CD4-positive, alpha-beta T cell treated with Interleukin-4 for 4 hours (primary cell): ENCODE data around the gene NHERF1.

Experiments
- DNase-seq: peaks from one replicate; pipeline ENCODE4 v3.0.0-alpha.2; 2020

The NHERF1 gene

DNA sequence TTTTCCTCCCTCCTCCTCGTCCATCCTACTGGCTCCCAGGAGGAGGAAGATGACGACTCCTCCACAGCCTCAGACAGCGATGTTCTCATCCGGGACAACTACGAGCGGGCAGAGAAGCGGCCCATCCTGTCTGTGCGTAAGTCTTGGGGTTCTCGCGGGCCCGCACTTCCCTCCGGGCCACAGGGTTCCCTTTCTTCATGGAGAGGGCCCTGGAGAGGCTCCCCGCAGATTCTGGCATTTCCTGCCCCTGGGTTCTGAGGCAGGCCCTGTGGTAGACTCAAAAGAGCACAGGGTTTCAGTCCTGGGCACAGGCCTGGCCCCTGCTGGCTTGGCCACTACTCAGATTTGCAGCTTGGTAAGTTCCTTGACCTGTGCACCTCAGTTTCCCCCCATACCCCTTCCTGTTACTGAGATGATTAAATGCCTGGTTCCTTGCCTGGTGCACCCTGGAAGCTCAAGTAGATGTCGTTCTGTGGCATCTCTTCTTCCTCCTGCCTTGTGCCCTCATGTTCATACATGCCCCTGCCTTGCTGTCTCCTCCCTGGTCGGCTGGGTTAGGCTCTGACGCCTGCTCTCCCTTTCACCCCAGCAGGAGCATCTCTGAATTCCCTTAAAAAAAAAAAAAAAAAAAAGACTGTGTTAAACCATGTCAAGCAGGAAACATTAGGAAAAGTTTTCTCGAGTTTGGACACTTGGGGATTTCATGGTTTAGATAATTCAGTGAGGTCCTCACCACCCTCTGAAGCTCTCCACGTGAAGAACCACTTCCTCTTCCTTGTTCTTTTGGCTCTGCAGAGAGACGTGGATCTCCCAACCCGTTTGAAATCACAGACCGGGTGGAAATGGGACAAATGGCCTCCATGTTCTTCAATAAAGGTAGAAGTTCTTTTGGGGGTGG, 42.0 kb downstream of the NHERF1 start:
- no peak for DNase-seq

DNA sequence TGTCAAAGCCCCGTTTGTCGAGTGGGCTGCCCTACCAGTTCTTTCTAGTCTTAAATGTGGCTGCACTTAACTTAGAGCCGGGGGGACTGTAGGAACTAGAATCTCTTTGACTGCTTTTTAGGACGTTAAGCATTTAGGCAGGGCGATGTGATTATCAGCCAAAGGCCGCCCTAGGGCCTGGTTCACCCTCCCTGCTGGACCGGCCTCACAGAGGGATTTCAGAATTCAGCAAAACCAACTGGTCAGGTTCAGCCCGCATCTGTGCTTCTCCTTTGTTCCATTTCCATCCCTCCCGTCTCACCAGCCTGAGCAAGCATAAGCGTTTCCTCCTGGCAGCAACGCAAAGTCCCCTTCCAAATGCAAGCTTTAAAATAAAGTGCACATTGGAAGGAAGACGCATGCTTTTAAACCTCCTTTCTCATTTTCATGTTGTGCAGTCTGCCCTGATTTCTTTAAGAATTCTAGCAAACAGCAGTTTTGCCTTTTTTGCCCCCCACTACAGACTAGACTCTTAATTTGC, 44.2 kb downstream of the NHERF1 start:
- DNase-seq: no peak

DNA sequence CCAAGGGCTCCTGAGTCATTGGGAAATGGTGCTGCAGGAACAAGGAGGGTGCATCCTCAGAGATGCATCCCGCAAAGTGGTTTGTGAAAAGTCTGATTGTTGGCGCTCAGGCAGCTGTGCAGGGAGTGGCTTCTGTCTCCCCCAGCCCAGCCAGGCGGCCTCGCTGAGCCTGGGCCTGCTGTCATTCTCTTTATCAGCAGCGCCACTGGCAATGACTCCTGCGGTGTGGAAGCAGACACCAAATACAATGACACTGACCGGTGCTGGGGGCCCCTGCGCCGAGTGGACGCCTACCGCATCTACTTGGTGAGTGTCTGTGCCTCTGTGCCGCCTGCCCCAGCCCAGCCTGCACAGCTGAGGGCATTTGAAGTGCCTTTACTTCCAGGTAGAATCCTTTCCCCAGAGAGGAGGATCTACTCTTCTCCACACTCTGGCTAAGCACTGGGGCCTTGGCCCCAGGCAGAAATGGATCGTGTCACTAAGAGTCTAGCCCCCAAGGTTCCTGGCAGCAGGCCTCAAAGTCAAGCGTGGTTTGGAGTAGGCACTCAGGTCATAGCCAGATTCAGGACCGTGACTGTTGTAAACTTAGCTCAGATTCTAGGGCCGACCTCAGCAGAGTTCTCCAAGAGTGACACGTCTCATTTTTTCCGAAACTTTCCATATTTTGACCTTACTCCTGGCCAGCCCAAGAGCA, 47.0 kb downstream of the NHERF1 start:
- no peak for DNase-seq

DNA sequence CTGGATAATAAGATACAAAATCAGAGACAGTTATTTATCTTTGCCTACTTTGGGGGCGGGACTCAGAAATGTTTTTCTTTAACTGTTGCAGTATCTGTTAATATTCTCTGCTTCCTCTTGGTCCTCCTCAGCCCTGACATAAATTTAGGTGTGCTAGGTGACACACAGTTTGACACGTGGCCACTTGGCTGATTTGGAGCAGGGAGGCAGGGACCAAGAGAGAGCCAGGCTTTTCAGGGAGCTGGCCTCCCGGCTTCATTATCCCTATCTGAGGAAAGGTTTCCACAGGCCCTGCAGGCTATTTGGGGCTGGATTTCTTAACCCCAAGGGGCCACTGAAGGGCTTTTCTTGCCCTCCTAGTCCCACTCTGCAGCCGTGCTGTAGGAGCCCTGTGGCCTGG, 47.8 kb downstream of the NHERF1 start:
- DNase-seq: no peak

DNA sequence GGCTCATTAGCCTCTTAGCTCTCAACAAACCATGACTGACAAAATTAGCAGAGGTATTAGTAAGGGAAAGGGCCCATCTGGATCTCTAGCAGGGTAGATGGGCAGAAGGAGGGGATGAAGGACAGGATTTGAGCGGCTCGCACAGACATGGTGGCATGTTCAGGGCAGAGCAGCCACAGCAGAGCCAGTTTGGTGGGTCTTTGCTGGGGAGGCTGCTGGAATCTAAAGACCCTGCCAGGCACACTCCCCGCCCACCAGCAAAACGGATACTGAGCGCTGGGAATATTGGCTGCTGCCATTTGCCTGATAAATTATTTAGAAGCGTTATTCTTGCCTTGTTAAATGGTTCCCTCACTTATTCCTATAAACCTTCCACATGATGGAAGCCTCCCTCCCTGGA, 48.4 kb downstream of the NHERF1 start:
- DNase-seq: no peak

DNA sequence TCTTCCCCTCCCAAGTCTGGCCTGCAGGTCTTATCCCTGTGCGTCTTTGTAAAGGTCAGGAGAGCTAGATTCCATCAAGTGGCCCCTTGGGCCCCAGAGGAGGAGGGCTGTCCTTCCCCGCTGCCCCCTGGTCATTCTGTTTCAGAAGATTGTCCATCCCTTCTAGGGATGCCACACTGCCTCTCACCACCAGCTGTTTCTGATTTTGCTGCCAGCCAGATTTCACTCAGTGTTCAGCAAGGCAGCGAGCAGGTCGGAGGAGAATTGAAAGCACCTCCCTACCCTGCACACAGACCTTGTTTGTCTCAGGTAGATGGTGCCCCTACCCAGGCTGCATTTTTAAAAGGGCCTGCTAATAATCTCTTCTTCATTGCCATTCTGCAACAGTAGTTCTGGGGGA, 49.4 kb downstream of the NHERF1 start:
- no peak for DNase-seq

DNA sequence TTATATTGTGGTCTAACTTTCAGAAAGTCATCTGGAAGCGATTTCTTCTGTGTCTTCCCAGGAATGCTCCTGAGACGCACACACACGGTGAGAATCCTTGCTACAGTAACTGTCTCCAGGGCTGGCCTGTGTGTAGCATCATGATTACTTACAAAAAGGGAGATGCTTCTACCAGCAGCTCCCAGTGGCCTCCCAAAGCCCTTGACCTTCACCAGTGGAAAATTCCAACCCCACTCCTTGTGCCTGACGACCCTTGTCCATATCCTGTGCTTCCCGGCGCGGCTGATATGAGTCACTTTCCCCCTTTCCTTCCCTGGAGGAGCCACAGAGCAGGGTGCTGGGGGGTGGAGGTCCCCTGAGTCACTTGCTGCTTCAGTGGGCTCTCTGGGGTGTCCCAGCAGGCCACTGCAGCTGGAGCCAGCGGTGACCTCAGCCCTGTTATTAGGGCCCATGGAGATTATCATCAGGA, 49.8 kb downstream of the NHERF1 start:
- DNase-seq: no peak

DNA sequence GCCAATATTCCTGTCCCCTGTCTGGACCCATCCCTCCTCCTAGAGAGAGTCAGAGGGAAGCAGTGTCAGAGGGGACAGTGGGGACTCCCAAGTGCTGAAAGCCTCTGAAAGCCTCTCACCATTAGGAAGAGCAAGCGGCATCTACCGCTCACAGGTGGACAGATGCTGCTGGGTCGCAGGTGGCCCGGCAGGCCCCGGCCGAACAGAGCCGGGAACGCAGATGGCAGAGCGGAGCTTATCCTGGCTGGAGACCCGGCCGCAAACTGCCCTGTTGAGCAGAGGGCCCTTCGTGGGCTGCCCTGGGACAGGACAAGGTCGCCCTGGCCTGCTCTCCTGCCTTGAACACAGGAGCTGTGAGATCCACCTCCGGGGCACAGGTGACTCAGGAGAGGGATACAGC, 50.7 kb downstream of the NHERF1 start:
- no peak for DNase-seq

DNA sequence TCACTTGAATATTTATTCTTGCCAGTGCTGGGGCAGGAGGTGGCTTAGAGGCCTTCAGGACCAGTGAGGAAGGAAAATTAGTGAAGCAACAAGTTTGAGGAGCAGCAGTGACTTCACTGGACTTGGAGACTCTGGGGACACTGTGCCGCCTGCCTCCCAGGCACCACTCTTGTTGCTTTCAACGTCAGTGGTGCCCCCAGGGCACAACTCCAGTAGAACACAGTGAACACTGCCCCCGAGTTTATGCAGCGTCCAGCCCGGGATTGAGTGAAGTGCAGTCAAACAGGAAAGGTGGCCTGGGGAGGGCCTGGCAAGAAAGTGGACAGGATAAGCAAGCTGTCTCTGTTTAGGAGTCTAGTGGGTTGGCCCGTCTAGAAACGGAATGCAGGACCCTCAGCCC, 52.1 kb downstream of the NHERF1 start:
- no peak for DNase-seq

DNA sequence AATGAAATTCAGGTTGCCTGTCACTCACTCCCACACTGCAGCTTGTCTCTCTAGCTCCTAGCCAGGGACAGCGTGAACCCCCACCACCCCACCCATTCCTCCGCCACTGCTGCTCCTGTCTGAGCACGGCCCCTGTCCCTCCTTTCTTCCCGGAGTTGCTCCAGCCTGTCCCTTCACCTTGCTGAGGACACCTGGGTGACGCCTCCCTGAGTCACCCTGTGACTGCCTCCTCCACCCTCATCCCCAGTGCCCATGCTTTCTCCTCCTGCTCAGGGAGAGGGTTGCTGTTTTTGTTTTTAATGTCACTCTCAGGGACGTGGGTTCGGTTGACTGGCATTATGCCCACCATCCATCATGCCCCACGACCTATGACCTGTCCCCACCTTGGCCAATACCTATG, 53.5 kb downstream of the NHERF1 start:
- DNase-seq: no peak

DNA sequence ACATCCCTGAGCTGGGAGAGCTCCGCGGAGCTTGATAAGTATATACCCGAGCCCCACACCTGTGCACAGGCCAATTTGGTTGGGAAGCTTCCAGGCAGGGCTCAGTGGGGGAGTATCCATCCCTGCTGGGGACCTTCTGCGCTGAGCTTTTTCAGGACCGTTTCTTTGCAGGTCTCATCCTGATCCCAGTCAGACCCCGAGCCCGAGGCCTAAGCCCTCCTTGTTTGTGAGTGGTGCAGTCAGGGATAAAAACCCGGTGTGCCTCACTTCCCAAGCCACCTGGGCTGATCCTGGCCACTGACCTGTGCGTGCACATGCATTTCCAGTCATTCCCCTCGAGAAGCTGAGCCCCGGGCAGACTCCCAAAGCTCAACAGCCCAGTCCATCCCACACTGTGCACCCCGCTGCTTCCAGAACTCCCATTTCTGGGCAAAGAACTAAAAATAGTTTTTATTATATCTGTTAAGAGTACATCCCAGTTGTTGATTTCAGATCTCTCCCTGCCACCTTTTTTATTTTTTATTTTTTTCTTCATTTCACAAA, 55.0 kb downstream of the NHERF1 start:
- no peak for DNase-seq

DNA sequence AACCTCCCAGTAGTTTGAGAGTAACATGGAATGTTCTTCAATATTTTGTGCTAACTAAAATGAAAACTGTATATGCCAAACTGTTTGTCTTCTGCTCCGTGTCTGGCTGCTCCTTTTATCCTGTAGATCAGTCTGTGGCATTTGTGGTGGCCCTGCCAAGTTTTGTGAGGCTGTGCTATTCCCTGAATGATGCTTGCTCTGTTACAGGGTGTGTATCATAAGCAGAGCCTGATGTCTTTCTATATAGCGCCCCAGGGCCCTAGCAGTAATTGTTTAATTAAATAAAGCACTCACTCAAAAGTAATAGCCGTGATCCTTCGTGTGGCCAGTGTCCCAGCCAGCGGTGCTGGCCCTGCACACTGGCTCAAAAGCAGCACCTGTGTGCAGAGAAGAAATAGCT, 55.5 kb downstream of the NHERF1 start:
- DNase-seq: no peak

DNA sequence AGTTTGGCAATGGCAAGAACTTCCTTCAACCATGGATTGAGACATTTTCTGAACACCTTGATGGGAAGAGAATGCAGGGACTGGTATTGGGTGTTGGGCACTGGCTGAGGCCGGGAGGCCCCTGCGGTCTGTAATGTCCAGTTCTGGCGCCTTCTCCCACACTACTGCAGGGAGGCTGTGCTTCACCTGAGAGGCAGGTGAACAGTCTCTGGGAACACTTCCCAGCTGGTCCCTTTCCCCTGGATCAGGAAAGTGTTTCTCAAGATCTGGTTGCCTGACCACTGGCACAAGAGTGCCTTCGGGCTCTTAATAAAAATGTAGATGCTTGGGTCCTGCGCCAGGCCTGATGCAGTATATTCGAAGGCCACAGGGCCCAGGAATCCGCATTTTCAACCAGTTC, 56.3 kb downstream of the NHERF1 start:
- DNase-seq: no peak

DNA sequence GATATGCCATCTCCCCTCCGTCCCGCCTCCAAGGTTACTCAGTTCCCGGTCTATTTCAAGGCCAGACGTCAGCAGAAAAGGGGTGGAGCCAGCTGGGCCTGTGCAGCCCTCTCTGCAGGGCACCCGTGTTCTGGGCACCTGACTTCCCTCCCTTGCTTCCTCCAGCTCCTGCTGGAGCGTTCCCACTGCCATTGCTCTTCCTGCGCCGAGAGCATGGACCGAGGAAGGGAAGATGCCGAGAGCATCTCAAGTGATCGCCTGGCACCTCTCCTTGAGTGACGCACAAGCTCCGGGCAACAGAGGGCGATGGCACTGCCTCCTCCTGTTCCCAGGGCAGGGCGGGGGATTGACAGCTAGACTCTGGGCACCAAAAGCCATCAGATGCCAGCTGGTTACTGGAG, 57.2 kb downstream of the NHERF1 start:
- DNase-seq: no peak

DNA sequence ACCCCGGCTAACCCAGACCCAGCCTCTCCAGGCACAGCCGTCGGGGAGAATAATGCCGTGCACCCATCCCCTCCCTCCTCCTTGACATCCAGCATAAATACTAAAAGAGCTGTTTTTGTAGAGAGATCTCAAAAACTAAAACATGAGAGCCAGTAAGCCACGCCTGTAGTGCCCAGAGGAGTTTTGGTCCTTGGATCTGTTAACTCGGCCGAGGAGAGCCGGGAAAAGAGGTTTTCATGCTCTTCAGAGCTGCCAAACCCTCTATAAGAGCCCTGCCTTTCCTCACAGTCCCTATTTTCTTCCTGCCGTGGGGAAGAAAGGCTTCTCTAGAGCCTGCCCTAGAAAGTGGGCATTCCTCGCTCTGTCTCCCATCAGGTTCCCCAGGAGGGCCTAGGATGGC, 57.9 kb downstream of the NHERF1 start:
- no peak for DNase-seq

DNA sequence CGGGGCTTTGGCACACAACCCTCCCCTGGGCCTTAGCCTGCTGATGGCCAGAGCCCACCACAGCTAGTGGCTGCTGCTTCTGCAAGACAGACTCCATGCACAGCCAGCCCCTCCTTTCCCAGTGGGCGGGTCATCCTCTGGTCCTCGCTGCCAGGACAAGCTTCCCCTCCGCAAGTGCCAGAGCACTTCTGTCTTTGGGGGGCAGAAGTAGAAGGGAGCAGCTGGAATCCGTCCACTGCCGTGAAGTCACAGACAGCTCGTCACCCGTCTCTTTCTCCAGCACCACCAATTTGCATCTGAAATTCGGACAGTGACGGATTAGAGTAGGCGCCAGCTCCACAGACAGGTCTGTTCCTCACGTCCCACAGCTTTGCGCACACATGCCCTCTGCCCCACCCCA, 59.0 kb downstream of the NHERF1 start:
- DNase-seq: no peak

DNA sequence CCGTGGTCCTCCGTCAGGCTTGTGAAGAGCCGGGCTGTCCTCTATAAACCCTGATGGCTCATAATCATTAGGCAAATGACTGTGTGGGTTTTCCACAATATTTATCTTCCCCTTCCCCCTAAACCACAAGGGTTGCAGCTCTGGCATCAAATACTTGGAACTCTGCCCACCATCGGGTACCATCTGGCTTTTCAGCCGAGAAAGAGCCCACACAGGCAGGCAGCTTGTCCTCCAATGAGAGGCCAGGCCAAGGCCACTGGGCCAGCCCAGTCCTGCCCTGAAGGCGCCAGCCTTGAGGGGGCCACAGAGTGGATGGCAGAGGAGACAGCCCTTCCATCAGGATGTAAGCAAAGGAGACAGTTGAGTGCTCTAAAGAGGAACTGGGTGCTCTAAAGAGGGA, 59.5 kb downstream of the NHERF1 start:
- DNase-seq: no peak

DNA sequence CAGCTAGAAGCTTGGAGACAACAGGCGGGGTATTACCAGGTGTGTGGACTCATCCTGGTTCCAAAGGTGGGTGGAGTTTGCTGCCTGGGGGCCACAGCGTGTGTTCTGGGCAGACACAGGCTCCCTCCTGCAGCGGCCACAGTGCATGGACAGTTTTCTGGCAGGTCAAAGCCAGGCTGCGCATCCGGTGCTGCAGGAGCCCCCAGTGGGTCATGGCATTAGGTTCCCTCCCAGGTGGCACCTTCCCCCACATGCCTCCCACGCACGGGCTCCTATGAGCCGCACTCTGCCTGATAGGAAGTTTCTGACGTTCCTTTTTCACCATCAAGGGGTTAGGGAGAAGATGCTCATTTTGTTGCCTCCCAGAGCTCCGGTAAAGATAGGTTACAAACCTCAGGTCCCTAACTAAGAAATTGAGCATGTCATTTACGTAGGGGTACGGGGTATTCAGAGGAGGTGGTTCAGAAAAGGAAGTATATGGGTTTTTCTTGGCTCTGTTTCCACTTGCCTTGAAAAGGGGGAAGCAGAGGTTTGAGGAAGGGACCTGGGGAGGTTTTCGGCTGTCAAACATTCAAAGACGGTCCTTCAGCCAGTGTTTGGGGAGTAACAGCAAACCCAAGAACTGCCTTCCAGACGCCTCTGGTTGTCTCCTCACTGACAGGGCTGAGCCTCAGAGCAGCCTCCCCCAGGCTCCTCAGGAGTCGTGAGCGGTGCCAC, 60.4 kb downstream of the NHERF1 start:
- DNase-seq: no peak

DNA sequence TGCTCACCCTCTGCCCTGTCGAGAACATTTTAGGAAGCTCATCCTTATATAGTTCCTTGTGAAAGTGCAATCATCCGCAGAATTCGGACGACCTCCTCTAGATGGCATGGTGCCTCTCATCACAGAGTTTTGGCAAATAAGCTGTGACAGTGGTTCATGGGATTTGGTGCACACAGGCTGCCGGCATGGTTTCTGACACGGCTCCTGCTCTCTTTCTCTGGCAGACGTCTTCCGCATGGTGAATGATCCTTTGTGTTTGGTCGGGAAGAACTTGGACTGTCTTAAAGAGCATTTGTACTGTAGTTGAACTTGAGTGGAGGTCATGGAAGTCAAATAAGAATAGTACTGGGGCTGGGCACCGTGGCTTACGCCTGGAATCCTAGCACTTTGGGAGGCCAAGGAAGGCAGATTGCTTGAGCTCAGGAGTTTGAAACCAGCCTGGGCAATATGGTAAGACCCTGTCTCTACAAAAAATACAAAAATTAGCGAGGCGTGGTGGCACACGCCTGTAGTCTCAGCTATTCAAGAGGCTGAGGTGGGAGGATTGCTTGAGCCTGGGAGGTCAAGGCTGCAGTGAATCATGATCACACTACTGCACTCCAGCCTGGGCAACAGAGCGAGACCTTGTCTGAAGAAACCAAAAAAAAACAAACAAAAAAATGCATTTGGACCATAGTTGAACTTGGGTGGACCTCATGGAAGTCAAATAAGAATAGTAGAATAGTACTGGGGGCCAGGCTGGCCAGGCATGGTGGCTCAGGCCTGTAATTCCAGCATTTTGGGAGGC, 62.5 kb downstream of the NHERF1 start:
- DNase-seq: no peak

DNA sequence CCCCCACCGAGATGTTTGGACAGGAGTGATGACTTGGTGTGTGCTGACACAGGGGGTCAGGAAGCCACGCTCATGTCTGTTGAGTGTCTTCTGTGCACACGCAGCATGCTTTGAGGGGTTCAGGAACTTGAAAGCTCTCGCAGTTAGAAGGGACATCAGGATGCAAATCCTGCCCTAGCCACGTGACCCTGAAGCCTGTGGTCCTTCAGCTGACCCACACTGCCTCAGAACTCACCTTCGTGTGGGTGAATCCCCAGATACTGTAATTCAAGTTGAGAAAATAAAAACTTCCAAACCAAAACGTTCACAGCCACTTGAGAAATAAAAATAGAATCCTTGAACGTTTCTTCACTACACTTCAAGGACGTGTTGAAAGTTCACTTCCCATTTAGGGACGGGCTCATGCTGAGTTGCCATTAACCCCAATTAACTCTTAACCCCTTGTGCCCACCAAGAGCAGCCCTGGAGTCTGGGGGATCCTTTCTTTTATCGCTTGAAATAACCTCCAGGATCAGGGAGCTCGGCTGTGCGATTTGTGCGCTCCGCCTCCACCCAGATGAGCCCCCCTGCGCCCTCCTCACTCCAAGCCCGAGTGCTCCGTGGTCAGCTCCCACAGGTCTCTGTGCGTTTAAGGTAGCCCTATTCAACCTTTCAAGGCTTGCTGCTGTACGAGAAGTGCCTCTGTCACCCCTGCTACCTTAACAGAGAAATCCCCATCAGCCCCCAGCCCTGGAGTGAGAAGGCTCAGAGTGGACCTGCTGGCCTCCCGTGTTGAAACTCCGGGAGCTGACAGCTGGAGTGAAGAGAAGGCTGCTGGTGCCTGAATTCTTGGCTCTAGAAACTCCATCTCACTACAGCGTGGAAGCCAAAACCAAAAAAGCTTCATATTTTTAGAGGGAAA, 63.9 kb downstream of the NHERF1 start:
- no peak for DNase-seq

DNA sequence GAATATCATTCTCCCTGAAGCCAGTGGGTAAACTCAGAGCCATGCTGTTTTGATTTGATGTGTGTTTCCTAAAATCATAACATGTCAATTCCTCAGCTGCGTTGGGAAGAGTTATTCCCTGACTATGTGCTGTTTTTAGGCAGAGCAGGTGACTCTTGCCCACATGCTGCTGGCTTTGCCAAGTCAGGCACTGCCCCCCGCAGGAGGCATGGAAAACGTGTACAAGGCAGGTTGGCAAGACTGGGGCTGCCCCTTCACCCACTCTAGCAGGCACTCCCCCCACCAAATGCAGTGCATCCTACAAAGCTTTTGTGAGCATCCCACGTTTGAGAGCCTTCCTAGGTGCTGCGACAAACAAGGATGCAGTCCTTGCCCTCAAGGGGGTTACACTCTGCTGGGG, 66.0 kb downstream of the NHERF1 start:
- DNase-seq: no peak
